Stimulated activated CD4-positive, alpha-beta T cell treated with anti-CD3 and anti-CD28 coated beads, Interleukin-4, amount 100 ng/mL, for 1 hour (primary cell): ENCODE data around the gene CCDC6.
"Not testable (repeated sequence)": the region's sequence is repeated elsewhere in the genome, so short reads cannot be mapped to it uniquely, and the experiment has no call there.

Experiments
- DNase-seq: peaks from one replicate; pipeline ENCODE4 v3.0.0-alpha.2; 2020

The CCDC6 gene

GRCh38 chr10:59879363-59879913 is 26.9 kb downstream of the CCDC6 start:
- no peak for DNase-seq

- DNase-seq, result no peak
These were observed 27.4 kb downstream of the CCDC6 start for GRCh38 chr10:59878915-59879314.

- no peak for DNase-seq
These were observed 28.1 kb downstream of the CCDC6 start for GRCh38 chr10:59878289-59878688.

- DNase-seq, result no peak
These were observed 29.1 kb downstream of the CCDC6 start for GRCh38 chr10:59877191-59877671.

GRCh38 chr10:59876695-59877094 is 29.7 kb downstream of the CCDC6 start:
- no peak for DNase-seq

GRCh38 chr10:59876208-59876607 is 30.1 kb downstream of the CCDC6 start:
- not testable (repeated sequence) for DNase-seq

GRCh38 chr10:59873896-59874295 is 32.5 kb downstream of the CCDC6 start:
- DNase-seq, result no peak

- no peak for DNase-seq
These were observed 33.4 kb downstream of the CCDC6 start for GRCh38 chr10:59872892-59873463.

GRCh38 chr10:59870152-59870551 is 36.2 kb downstream of the CCDC6 start:
- DNase-seq, result no peak

GRCh38 chr10:59869594-59869940 is 36.8 kb downstream of the CCDC6 start:
- no peak for DNase-seq

- no peak for DNase-seq
These were observed 37.4 kb downstream of the CCDC6 start for GRCh38 chr10:59868696-59869593.

- no peak for DNase-seq
These were observed 38.8 kb downstream of the CCDC6 start for GRCh38 chr10:59867590-59867989.

GRCh38 chr10:59865101-59865500 is 41.3 kb downstream of the CCDC6 start:
- no peak for DNase-seq

- DNase-seq, result peak; percentile 13
These were observed 42.0 kb downstream of the CCDC6 start for GRCh38 chr10:59864141-59864962.

GRCh38 chr10:59859570-59859969 is 46.8 kb downstream of the CCDC6 start:
- DNase-seq, result no peak

GRCh38 chr10:59857921-59858320 is 48.4 kb downstream of the CCDC6 start:
- no peak for DNase-seq

GRCh38 chr10:59857049-59857448 is 49.3 kb downstream of the CCDC6 start:
- DNase-seq, result no peak

- DNase-seq, result no peak
These were observed 50.3 kb downstream of the CCDC6 start for GRCh38 chr10:59856104-59856503.

GRCh38 chr10:59854571-59854970 is 51.8 kb downstream of the CCDC6 start:
- no peak for DNase-seq

- no peak for DNase-seq
These were observed 53.7 kb downstream of the CCDC6 start for GRCh38 chr10:59852670-59853069.

- DNase-seq, result no peak
These were observed 54.5 kb downstream of the CCDC6 start for GRCh38 chr10:59851864-59852263.

- DNase-seq, result no peak
These were observed 58.5 kb downstream of the CCDC6 start for GRCh38 chr10:59847888-59848287.

GRCh38 chr10:59847326-59847725 is 59.0 kb downstream of the CCDC6 start:
- no peak for DNase-seq
